Putamen (tissue), 1 donor: ENCODE measurements around the gene TUBB4B.
A peak's percentile ranks its signal among the peaks of the same experiment; 100 is the strongest.

Source experiments
- DNase-seq: peaks from one replicate; pipeline ENCODE4 v3.0.0-alpha.2; 2016; ENCODE audit warnings: low spot score

The TUBB4B gene

GRCh38 chr9:137212520-137212919 lies 28.6 kb upstream of the TUBB4B start:
- DNase-seq: no peak

GRCh38 chr9:137213160-137214060 lies 27.7 kb upstream of the TUBB4B start:
- DNase-seq: no peak

DNA sequence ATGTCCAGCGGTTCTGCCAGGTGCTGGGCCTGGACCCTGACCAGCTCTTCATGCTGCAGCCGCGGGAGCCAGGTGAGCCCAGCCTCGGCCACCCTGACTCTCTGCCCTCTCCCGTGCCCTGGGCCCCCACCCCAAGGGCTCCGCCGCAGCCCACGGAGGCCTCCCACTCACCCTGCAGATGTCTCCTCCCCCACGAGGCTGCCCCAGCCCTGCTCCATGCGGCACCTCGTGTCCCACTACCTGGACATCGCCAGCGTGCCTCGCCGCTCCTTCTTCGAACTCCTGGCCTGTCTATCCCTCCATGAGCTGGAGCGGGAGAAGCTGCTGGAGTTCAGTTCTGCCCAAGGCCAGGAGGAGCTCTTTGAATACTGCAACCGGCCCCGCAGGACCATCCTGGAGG lies 26.5 kb upstream of the TUBB4B start:
- DNase-seq: no peak

- no peak for DNase-seq
These were observed 25.7 kb upstream of the TUBB4B start for GRCh38 chr9:137215196-137215986.

DNA sequence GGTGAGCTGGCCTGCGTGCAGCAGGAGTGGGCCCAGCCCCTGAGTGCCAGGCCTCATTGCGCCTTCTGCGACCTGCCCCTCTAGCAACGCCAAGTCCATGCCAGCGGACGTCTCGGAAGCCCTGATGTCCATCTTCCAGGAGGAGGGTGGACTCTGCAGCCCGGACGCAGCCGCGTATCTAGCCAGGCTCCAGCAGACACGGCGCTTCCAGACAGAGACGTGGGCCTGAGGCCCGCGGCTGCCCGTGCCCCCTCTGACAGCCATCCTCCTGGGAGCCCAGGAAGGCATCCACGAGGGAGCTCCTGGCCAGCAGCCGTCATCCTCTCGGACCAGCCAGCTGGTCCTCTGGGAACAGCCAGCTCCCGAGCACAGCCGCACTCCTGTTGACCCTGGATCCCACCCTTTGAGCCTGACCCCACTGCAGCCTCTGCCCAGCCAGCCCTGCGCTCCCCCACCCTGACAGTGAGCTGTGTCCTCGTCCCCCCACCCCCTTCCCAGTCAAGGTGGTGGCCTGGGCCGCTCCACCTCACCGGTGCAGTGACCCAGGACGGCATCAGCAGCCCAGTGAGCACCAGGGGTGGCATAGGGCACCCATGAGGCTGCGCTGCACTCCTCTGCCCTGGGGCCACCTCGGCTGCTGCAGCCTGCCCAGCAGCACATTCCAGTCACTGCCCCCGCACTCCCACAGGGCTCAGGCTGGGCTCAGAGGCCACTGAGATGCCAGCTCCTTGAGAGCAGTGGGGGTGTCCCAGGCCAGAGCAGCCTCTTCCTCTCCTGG lies 24.7 kb upstream of the TUBB4B start:
- DNase-seq: no peak

DNA sequence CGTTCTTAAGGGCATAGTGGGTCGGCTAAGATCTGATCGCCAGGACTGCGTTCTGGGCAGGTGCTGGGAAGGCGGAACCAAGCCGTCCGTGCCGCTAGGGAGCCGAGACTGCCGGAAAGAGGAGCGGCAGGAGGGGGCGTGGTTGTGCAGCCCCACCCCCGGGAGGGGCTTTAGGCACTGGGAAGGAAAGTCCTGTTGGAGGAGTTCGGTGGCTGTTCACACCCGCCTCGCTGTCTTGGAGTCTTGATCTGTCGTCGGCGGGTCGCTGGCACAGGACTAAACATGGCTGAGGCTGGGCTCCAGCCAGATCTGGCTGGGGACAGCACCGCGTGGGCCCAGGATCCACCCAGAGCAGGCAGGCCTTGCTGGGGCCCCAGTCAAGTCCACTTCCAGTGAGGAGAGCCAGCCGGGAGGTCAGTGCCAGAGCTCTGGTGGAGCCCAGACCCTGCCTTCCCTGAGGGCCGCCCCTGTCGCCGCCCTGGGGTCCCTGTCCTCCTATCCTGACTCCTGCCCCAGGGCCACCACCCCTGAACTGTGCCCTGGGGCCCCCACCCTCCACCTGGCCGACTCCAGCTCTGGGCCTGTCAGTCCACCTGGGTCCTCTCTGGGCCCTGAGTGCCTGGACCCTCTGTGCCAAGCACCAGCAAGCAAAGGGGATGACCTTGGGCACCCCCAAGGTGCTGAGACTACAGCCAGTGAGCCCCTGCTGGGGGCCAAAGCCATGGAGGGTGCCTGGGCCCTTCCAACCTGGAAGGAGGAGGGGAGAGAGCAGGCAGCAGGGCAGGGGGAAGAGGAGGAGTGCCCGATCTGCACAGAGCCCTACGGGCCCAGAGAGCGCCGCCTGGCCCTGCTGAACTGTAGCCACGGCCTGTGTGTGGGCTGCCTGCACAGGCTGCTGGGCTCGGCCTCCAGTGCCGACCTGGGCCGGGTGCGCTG lies 23.5 kb upstream of the TUBB4B start:
- no peak for DNase-seq

DNA sequence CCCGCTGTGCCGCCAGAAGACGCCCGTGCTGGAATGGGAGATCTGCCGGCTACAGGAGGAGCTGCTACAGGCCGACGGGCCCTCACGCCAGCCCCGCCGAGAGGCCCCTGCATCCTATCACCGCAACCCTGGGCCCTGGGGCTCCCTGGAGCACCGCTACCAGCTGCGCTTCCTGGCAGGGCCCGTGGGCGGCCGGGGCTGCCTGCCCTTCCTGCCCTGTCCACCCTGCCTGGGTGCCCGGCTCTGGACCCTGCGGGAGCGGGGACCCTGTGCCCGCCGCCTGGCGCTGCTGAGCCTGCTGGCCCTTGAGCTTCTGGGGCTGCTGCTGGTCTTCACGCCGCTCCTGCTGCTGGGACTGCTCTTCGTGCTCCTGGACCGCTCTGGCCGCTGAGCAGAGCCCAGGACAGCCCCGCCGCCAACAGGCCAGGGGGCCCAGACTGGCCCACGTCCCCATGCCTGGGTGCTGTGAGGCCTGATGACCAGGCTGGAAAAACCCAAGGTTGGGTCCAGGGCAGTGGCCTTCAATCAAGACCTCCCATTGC lies 22.8 kb upstream of the TUBB4B start:
- DNase-seq: no peak

- no peak for DNase-seq
These were observed 22.3 kb upstream of the TUBB4B start for GRCh38 chr9:137218754-137219271.

GRCh38 chr9:137219757-137220316 lies 21.2 kb upstream of the TUBB4B start:
- no peak for DNase-seq

DNA sequence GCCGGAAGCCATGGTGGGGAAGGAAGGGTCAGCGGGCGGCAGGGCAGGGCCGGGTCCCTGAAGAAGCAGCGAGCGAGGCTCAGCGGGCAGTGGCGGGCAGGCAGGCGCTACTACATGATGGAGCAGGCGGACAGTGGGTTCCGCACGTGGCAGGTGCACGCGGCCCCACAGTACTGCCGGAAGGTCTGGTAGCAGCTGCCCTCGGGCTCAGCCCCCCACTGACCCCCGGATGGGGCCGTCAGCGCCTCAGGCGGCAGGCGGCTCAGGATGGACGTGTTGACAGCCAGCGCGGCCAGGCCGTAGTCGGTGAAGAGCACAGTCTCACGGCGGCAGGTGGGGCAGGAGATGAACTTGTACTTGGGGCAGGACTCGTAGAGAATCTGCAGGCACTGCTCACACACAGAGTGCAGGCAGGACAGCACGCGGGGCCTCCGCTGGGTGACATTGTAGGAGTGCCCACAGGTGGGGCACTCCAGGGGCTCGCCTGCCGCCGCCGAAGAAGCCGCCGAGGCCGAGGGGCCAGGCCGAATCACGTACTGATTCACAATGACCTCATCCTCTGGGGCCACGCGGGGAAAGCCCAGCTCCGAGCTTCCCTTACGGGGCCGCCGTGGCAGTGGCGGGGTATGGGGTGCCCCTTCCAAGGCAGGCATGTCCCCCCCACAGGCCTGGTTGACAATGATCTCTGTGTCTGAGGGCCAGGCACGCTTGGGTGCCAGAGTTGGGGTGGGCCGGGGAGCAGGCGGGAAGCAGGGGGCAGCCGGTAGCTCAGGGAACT lies 20.6 kb upstream of the TUBB4B start:
- DNase-seq: no peak

DNA sequence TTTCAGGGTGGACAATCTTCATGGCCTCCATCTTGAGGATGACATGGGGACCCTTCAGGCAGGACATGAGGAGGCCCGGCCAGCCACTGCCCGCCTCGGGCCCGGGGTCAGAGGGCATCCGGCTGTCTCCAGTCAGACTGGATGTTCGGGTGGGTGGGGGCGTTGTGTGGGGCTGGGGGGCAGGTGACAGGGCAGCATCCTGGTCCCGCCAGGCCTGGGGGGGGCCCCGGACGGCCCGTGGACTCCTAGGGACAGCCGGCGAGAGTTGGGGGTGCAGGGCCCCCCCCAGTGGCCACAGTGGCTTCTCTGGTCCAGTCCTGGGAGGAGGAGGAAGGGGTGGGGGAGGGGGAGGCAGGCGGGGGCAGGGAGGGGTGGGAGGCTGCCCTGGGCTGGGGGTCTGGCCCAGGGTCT lies 20.0 kb upstream of the TUBB4B start:
- DNase-seq: no peak

DNA sequence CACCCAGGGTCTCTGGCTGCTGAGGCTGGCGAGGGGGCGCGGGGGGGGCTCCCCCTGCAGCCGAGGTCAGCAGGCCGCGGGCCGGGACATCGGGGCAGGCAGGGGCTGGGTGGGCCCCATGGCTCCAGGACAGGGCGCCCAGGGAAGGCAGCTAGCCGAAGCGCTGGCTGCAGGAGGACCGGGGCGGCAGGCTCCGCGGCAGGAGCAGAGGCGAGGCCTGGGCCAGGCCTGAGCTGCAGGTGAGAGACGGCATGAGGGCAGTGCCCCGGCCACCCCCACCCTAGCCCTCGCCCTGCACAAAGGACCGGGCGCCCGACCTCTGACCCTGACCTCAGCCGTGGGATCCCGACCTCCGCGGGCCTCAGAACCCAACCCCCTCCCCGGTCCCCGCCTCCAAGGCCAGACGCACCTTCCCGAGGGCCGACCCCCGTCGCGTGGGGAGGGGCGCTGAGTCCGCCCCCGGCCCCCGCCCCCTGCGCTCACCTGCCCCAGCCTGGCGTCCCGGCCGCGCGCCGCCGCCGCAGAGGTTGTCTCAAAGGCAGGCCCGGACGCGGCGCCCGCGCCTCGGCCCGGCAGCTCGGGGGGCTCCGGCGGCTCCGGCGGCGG lies 19.5 kb upstream of the TUBB4B start:
- no peak for DNase-seq

DNA sequence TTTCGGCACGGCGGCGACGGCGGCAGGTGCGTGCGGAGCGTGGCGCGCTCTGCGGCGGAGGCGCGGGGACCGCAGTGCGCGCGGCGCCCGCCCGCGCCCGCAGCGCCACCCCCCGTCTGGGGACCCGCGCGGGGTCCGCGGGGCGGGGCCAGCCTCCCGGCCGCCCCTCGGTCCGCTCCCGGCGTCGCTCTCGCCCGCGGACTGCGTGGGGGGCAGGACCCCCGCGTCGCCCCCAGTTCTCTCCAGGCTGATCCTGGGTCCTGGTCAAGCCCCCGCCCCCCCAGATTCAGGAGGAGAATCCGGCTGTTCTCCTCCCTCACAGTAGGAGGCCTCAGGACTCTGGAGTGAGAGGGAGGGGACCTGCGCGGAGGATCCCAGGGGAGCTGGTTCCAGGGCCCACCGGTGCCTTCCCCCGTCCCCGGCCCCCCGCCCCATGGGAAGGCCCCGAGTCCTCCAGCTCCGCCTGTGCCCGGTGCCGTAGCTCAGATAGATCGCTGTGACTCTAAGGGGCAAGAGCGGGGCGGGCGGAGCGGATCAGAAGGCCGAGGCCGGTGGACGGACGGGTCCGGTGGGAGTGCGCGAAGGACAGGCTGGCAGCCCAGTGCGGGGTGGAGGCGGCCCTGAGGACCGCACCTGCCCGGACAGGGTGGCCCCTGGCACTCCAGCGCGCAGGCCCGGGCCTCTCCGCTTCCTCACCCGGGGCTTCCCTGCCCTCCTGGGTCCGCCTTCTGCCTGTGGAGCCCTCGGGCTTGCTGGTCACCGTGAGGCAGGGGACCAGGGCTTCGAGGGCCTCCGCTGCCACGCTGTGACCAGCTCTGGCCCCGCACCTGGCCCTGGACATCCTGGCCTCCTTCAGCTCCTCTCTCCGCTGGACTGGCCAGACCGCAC lies 18.7 kb upstream of the TUBB4B start, which contains the start of gene RNF208:
Gene RNF208 (minus strand): TSS at position 51 of the 888 bp plus-strand sequence. CDS start 1,028 bp downstream, outside the sequence.
- DNase-seq: no peak

DNA sequence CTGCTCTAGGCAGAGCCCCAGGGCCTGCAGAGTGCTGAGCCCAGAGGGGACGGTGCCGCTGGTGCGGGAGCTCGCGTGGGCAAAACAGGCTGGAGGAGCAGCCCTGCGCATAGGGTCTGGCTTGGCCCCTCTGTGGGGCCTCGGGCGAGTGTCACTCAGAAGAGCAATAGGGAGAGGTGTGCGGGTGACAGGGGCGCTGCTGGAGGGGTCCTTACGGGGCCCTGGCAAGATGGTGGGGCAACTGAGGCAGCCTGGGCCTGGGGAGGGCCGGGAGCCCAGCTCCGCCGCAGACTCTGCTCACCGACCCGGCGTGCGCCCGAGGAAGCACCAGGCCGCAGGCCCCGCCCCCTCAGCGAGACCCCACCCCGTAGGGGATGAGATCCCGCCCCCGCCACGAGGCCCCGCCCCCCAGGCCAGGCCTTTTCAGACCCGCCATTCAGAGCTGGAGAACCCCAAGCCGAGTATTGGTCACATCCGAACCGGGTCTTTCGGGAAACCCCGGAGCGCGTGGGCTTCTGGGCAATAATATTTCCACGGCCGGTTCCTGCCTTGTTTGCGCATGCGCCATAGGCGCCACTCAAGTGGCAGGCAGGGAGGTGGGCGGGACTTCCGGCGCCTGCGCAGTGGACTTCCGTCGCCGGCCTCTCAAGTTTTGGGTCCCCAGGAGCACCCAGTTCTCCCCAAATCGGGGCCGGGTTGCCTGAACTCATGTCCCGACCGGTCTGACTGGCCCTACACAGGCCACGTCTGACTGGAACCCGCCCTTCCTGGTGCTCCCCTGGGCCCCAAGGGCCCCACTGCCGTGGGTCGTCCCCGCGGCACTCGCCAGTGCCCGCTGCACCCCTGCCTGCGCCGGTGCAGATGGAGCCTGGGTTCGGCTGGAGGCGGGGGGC lies 17.8 kb upstream of the TUBB4B start:
- DNase-seq: peak; percentile 97

DNA sequence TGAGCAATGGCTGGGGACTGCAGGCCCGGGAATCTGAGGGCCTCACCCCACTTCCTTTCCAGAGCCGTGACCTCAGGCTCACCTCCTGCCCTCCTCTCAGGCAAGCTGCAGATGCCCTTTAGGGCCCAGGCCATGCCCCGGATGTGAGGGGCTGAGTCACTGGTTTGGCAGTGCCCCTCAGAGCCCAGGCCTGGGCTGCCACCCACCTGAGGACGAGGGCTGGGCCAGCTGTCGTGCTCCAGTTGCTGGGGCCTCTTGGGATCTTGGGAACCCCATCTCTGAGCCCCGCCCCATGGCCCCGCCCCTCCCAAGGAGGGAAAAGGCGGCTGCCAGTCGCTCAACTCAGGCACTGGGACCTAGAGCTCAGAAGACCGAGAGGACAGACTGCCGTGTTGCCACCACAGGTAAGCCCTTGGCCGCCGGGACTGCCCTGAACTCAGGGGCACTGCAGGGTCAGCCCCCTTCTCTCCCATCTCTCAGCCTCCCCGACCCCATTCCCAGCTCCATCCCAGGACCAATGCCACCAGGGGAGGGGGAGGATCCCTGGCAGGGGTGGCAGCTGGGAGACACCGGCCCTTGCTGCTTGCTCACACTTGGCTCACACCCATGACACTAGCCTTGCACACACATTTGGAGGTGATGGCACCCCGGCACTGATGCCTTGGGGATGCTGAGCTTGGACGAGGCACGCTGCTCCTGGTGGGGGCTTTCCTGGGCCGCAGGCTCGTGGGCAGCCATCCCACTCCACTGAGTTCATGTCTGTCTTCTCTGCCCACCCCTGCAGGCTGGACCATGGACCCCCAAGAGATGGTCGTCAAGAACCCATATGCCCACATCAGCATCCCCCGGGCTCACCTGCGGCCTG lies 16.0 kb upstream of the TUBB4B start, which contains the start of gene CYSRT1:
Gene CYSRT1 (plus strand): TSS at position 345 of the 865 bp plus-strand sequence. CDS start 448 bp downstream, at position 793.
- DNase-seq: no peak
